Measurements from ENCODE around the gene KRTAP13-4.

- TF ChIP-seq CTCF (IDR thresholded peaks at IDR 0.05) (no peak), EP300 (IDR thresholded peaks at IDR 0.05) (no peak), POLR2AphosphoS5 (IDR thresholded peaks at IDR 0.05) (no peak)
Observed at GRCh38 chr21:30439975-30440374, 10.0 kb downstream of the KRTAP13-4 start, which contains the start of gene KRTAP15-1.

All from sigmoid colon (tissue), 4 donors.